HepG2 (cell line): ENCODE data around the gene KSR1. TPM values are rescaled to one million over a fixed set of nuclear protein-coding genes. Genes with fewer than 3 reads are reported as not detected.

Experiments used
- ATAC-seq: fragments of 200-7000 bp; cut with Tn5 transposase; 3 replicates; pipeline ENCODE4 v1.9.1; 2020; ENCODE audit warnings: mild to moderate bottlenecking, moderate library complexity
- BruUV-seq: library from RNA; stranded (reverse); fragments of 400-500 nt; replicated peaks from 2 replicates; lab custom pipeline; 2021; lab: Mats Ljungman, UMichigan
- CTCF ChIA-PET: fragments of 300-600 bp; formaldehyde crosslinking; extraction: SDS; loops from one replicate; lab custom pipeline; 2021; ENCODE audit warnings: low total read pairs, inconsistent platforms, low intra/inter-chr PET ratio; lab: Yijun Ruan, JAX
- POLR2A ChIA-PET: fragments of 350-600 bp; sonication (Branson Sonifier 250); formaldehyde crosslinking; loops from one replicate; lab custom pipeline; 2020; ENCODE audit warnings: antibody characterized with exemption, inconsistent platforms; lab: Yijun Ruan, JAX
- DNase-seq: peaks from one replicate; pipeline ENCODE4 v3.0.0-alpha.2; 2015; ENCODE audit warnings: low spot score
- FAIRE-seq: peaks from 3 replicates; lab custom pipeline; 2011; peaks lifted over from hg19 to GRCh38; lab: Jason Lieb, UNC
- H2AFZ ChIP-seq: one replicate; pipeline ENCODE4 v1.6.1; 2011; ENCODE audit warnings: low read length, inconsistent platforms
- H3K27ac ChIP-seq: fragments of 300-600 bp; 3 replicates; pipeline ENCODE4 v1.8.0; 2011; ENCODE audit warnings: mixed run types, mild to moderate bottlenecking, mixed read lengths, low read length, inconsistent platforms; ENCODE audit not compliant: insufficient read depth; ENCODE audit errors: extremely low read length
- H3K27me3 ChIP-seq, 2 experiments: fragments of 200-600 bp in 1 of 2; 2 replicates in 1 of 2; 3 replicates in 1 of 2; pipeline versions ENCODE4 v1.6.0 to v1.8.0; 2011; ENCODE audit warnings: low read length in 2 of 2, mild to moderate bottlenecking in 2 of 2, moderate library complexity in 2 of 2, inconsistent platforms in 1 of 2; ENCODE audit not compliant: insufficient read depth in 2 of 2, control insufficient read depth in 1 of 2
- H3K36me3 ChIP-seq, 2 experiments: fragments of 200-600 bp in 1 of 2; replicated peaks in 1 of 2; 2 replicates in 1 of 2; 3 replicates in 1 of 2; pipeline versions ENCODE4 v1.5.1 to v1.8.0; 2011; ENCODE audit warnings: low read length in 2 of 2, inconsistent platforms in 1 of 2; ENCODE audit not compliant: insufficient read depth in 2 of 2, control insufficient read depth in 1 of 2
- H3K4me1 ChIP-seq: 2 replicates; pipeline ENCODE4 v1.5.1; 2012; ENCODE audit warnings: low read length, inconsistent platforms; ENCODE audit not compliant: insufficient read depth
- H3K4me2 ChIP-seq: 2 replicates; pipeline ENCODE4 v1.6.0; 2011; ENCODE audit warnings: low read depth, low read length, inconsistent platforms
- H3K4me3 ChIP-seq, 3 experiments: fragments of 200-600 bp in 1 of 3; sonication (generic), shearing (Covaris generic) in 1 of 3; replicated peaks in 1 of 3; 2 replicates each; pipeline ENCODE4 v1.5.1; 2011 to 2016; ENCODE audit warnings: low read length in 3 of 3, inconsistent platforms in 2 of 3, low read depth in 2 of 3, mild to moderate bottlenecking in 2 of 3, control low read depth in 1 of 3, mixed read lengths in 1 of 3; ENCODE audit not compliant: insufficient read depth in 1 of 3
- H3K79me2 ChIP-seq: one replicate; pipeline ENCODE4 v1.6.1; 2011; ENCODE audit warnings: low read length, inconsistent platforms; ENCODE audit not compliant: insufficient read depth
- H3K9ac ChIP-seq: 2 replicates; pipeline ENCODE4 v1.6.0; 2011; ENCODE audit warnings: mild to moderate bottlenecking, low read depth, low read length, inconsistent platforms; ENCODE audit not compliant: insufficient read depth
- H3K9me3 ChIP-seq: 2 replicates; pipeline ENCODE4 v1.5.1; 2012; ENCODE audit warnings: mild to moderate bottlenecking, low read length
- H4K20me1 ChIP-seq: 2 replicates; pipeline ENCODE4 v1.6.0; 2011; ENCODE audit warnings: inconsistent platforms, mild to moderate bottlenecking, low read length, moderate library complexity; ENCODE audit not compliant: insufficient read depth
- GLI4 ChIP-seq: sonication (generic); formaldehyde crosslinking; IDR thresholded peaks from 2 replicates; pipeline ENCODE4 v1.5.1; 2020; ENCODE audit warnings: missing genetic modification reagents, mild to moderate bottlenecking, moderate library complexity, borderline replicate concordance
- HDAC1 ChIP-seq: sonication (generic); formaldehyde crosslinking; IDR thresholded peaks from 2 replicates; pipeline ENCODE4 v1.5.1; 2020; ENCODE audit warnings: mild to moderate bottlenecking, missing genetic modification reagents
- MED13 ChIP-seq: sonication (generic); formaldehyde crosslinking; IDR thresholded peaks from 2 replicates; pipeline ENCODE4 v1.5.0; 2020; ENCODE audit warnings: missing genetic modification reagents
- MEF2D ChIP-seq: sonication (generic); formaldehyde crosslinking; IDR thresholded peaks from 2 replicates; pipeline ENCODE4 v1.5.1; 2020; ENCODE audit warnings: mild to moderate bottlenecking, missing genetic modification reagents
- SIN3B ChIP-seq: fragments of 150-350 bp; IDR thresholded peaks from 2 replicates; pipeline ENCODE4 v1.6.1; 2014; ENCODE audit warnings: low read length
- TEAD3 ChIP-seq: optimal IDR thresholded peaks from 2 replicates; pipeline ENCODE3; 2016; ENCODE audit warnings: borderline replicate concordance
- ZFAT ChIP-seq: sonication (generic); formaldehyde crosslinking; conservative IDR thresholded peaks from 2 replicates; pipeline ENCODE4 v1.8.1; 2023; ENCODE audit warnings: missing genetic modification reagents, inconsistent platforms
- ZNF10 ChIP-seq: sonication (generic); formaldehyde crosslinking; IDR thresholded peaks from 2 replicates; pipeline ENCODE4 v1.4.0; 2020; ENCODE audit warnings: mild to moderate bottlenecking, low read depth, missing genetic modification reagents, borderline replicate concordance
- ZNF354B ChIP-seq: sonication (generic); formaldehyde crosslinking; IDR thresholded peaks from 2 replicates; pipeline ENCODE4 v1.8.0; 2022; ENCODE audit warnings: mild to moderate bottlenecking, missing genetic modification reagents
- ZUFSP ChIP-seq: sonication (generic); formaldehyde crosslinking; IDR thresholded peaks from 2 replicates; pipeline ENCODE4 v1.9.0; 2021; ENCODE audit warnings: missing genetic modification reagents, mild to moderate bottlenecking, borderline replicate concordance
- WGBS: methylation state at CpG from one replicate; pipeline ENCODE4 v1.1.6; 2017; ENCODE audit warnings: low lambda C conversion rate; 5-methylcytosine and 5-hydroxymethylcytosine counted together
- in situ Hi-C: cut with HindIII; loops from 2 replicates; pipeline ENCODE4 v1.10.0; 2017; ENCODE audit warnings: low pct_unique_long_range_greater_than_20kb; ENCODE audit not compliant: extremely low pct_ligation_motif_present
- intact Hi-C: fragments of 100-400 bp; cut with micrococcal nuclease; formaldehyde crosslinking; loops from one replicate; pipeline ENCODE4 v1.10.0; 2022; ENCODE audit not compliant: unreplicated experiment
- polyA plus RNA-seq, 8 experiments: library from polyadenylated mRNA; depleted of rRNA in 3 of 8; stranded (reverse) in 7 of 8; unstranded in 1 of 8; fragments of >200 nt; fragmentation: Illumina TruSeq in 4 of 8; extraction: Trizol in 4 of 8; gene quantifications; 2 replicates each; pipeline versions ENCODE4 v1.2.1 to v1.2.3, GENCODE V29; 2011 to 2016; ENCODE audit warnings: low read depth in 4 of 8, missing spikeins in 1 of 8, mixed read lengths in 1 of 8; ENCODE audit not compliant: insufficient read depth in 1 of 8
- total RNA-seq, 5 experiments: library from RNA; depleted of rRNA; stranded (reverse); fragments of >200 nt; fragmentation: Illumina TruSeq; extraction: Trizol; gene quantifications; 2 replicates each; pipeline ENCODE4 v1.2.3, GENCODE V29; 2016; ENCODE audit warnings: low read depth in 1 of 5
- TF ChIP-seq, protein P1 (sequence below): sonication (generic); formaldehyde crosslinking; IDR thresholded peaks from 2 replicates; pipeline ENCODE4 v1.5.0; 2020; ENCODE audit warnings: missing genetic modification reagents

Gene KSR1
- total and polyA plus RNA-seq, 2 of the 13 experiments (the other 11 are each of a cell fraction or from before 2014, with no cell fraction given): 10.1 to 16.6 TPM

GRCh38 chr17:27414694-27415093 is 41.6 kb upstream of the KSR1 start:
- Histone ChIP-seq H3K4me3 (no peak overlapping the region), H3K9ac (no peak overlapping the region), H3K27ac (no peak overlapping the region), H3K9me3 (no peaks in the 10 kb centered on the region), H3K79me2 (no peaks in the 10 kb centered on the region), H3K4me1 (peaks cover 4% of the 10 kb centered on the region; the same call in 1 of the 2 replicates), H4K20me1 (no peaks in the 10 kb centered on the region), H3K4me2 (no peak overlapping the region), H2AFZ (no peak overlapping the region), H3K36me3 (no peaks in the 10 kb centered on the region), H3K27me3 (peaks cover 2 to 13% of the 10 kb centered on the region in 2 experiments; a peak in 3 of 5 replicates)
- POLR2A ChIA-PET: no interaction called here
- TF ChIP-seq ZUFSP (CRISPR knock-in tag) (no peak), ZNF354B (CRISPR knock-in tag) (no peak), ZNF10 (CRISPR knock-in tag) (no peak), MED13 (CRISPR knock-in tag) (no peak), MEF2D (CRISPR knock-in tag) (no peak), HDAC1 (CRISPR knock-in tag) (no peak), SIN3B (no peak), ZFAT (CRISPR knock-in tag) (no peak), GLI4 (CRISPR knock-in tag) (no peak), TEAD3 (CRISPR knock-in tag) (no peak)
- TF ChIP-seq, protein P1, sequence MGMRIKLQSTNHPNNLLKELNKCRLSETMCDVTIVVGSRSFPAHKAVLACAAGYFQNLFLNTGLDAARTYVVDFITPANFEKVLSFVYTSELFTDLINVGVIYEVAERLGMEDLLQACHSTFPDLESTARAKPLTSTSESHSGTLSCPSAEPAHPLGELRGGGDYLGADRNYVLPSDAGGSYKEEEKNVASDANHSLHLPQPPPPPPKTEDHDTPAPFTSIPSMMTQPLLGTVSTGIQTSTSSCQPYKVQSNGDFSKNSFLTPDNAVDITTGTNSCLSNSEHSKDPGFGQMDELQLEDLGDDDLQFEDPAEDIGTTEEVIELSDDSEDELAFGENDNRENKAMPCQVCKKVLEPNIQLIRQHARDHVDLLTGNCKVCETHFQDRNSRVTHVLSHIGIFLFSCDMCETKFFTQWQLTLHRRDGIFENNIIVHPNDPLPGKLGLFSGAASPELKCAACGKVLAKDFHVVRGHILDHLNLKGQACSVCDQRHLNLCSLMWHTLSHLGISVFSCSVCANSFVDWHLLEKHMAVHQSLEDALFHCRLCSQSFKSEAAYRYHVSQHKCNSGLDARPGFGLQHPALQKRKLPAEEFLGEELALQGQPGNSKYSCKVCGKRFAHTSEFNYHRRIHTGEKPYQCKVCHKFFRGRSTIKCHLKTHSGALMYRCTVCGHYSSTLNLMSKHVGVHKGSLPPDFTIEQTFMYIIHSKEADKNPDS (CRISPR knock-in tag): no peak
- no peak for DNase-seq
- in situ Hi-C loops (no loop called here), intact Hi-C loops (no loop called here)
- WGBS: under 1% methylated on average over 6 of the region's 6 CpGs
- ATAC-seq: no peak
- BruUV-seq: no TSS peak
- CTCF ChIA-PET: no interaction called here
- FAIRE-seq: no peak
